HCT116 (cell line): ENCODE measurements around the gene HERPUD1.

Source experiments
- ATF3 ChIP-seq: IDR thresholded peaks from 2 replicates; pipeline ENCODE4 v1.6.1; 2012
- CBX3 ChIP-seq: IDR thresholded peaks from 2 replicates; pipeline ENCODE4 v1.6.1; 2012; ENCODE audit warnings: low read depth
- CTCF ChIP-seq, 3 experiments: fragments of 200-600 bp in 1 of 3; sonication (generic) in 1 of 3; IDR thresholded peaks in 2 of 3; conservative IDR thresholded peaks in 1 of 3; 2 replicates each; pipeline ENCODE4 v1.5.1; 2012 to 2017; ENCODE audit warnings: low read depth in 2 of 3, low read length in 2 of 3, antibody characterized with exemption in 1 of 3, borderline replicate concordance in 1 of 3, control low read depth in 1 of 3, mild to moderate bottlenecking in 1 of 3, mixed read lengths in 1 of 3, mixed run types in 1 of 3, moderate library complexity in 1 of 3; ENCODE audit not compliant: insufficient read depth in 1 of 3
- EZH2 ChIP-seq: fragments of 200-600 bp; sonication (generic); IDR thresholded peaks from 2 replicates; pipeline ENCODE4 v1.6.1; 2017; ENCODE audit warnings: antibody characterized with exemption, mixed run types
- MAX ChIP-seq: IDR thresholded peaks from 2 replicates; pipeline ENCODE4 v1.6.1; 2012
- POLR2A ChIP-seq: IDR thresholded peaks from 2 replicates; pipeline ENCODE4 v1.7.0; 2011; ENCODE audit warnings: borderline replicate concordance; ENCODE audit not compliant: insufficient read depth, insufficient read length; ENCODE audit errors: extremely low read depth
- POLR2AphosphoS5 ChIP-seq: IDR thresholded peaks from 2 replicates; pipeline ENCODE4 v1.6.1; 2011; ENCODE audit warnings: mild to moderate bottlenecking, low read depth, low read length, moderate library complexity
- RAD21 ChIP-seq: IDR thresholded peaks from 2 replicates; pipeline ENCODE4 v1.6.1; 2012; ENCODE audit warnings: low read depth, mild to moderate bottlenecking
- REST ChIP-seq: IDR thresholded peaks from 2 replicates; pipeline ENCODE4 v1.6.1; 2012; ENCODE audit warnings: low read depth
- SRF ChIP-seq: IDR thresholded peaks from 2 replicates; pipeline ENCODE4 v1.6.1; 2012; ENCODE audit warnings: low read depth
- TCF7L2 ChIP-seq: IDR thresholded peaks from 2 replicates; pipeline ENCODE4 v1.7.0; 2011; ENCODE audit warnings: borderline replicate concordance, inconsistent platforms; ENCODE audit not compliant: insufficient read depth, insufficient read length; ENCODE audit errors: extremely low read depth
- YY1 ChIP-seq: IDR thresholded peaks from 2 replicates; pipeline ENCODE4 v1.6.1; 2011; ENCODE audit warnings: low read length, low read depth, moderate library complexity, mild to moderate bottlenecking; ENCODE audit not compliant: insufficient replicate concordance; ENCODE audit errors: extremely low read depth
- ZBTB33 ChIP-seq: IDR thresholded peaks from 2 replicates; pipeline ENCODE4 v1.6.1; 2011; ENCODE audit warnings: mild to moderate bottlenecking, low read length, moderate library complexity; ENCODE audit not compliant: insufficient replicate concordance; ENCODE audit errors: extremely low read depth

- TF ChIP-seq SRF (no peak), TCF7L2 (no peak), CTCF (IDR thresholded peaks at IDR 0.05 in 2 of 3, conservative IDR thresholded peaks at IDR 0.05 in 1 of 3; ENCODE audit: borderline replicate concordance in 1 of 3, insufficient read depth in 1 of 3, low read depth in 2 of 3, low read length in 2 of 3) (no peak), EZH2 (no peak), MAX (no peak), YY1 (no peak), POLR2A (no peak), RAD21 (no peak), ZBTB33 (no peak), ATF3 (no peak), POLR2AphosphoS5 (no peak), CBX3 (no peak), REST (no peak)
Observed at GRCh38 chr16:56916571-56917403, 15.2 kb upstream of the HERPUD1 start.
